Measurements from ENCODE around the gene MYBPH.

MYBPH gene

GRCh38 chr1:203126866-203127665 is 48.6 kb downstream of the MYBPH start:
- no peak for DNase-seq

GRCh38 chr1:203126151-203126865 is 49.3 kb downstream of the MYBPH start:
- no peak for DNase-seq

GRCh38 chr1:203124546-203125317 is 50.9 kb downstream of the MYBPH start:
- DNase-seq, result no peak

GRCh38 chr1:203124011-203124410 is 51.6 kb downstream of the MYBPH start:
- no peak for DNase-seq

GRCh38 chr1:203122159-203122558 is 53.5 kb downstream of the MYBPH start:
- no peak for DNase-seq

- no peak for DNase-seq
Observed at GRCh38 chr1:203121186-203122015, 54.2 kb downstream of the MYBPH start.

- no peak for DNase-seq
Observed at GRCh38 chr1:203120325-203121153, 55.1 kb downstream of the MYBPH start.
